Measurements from ENCODE around the gene LRTM2.

LRTM2 gene

DNA sequence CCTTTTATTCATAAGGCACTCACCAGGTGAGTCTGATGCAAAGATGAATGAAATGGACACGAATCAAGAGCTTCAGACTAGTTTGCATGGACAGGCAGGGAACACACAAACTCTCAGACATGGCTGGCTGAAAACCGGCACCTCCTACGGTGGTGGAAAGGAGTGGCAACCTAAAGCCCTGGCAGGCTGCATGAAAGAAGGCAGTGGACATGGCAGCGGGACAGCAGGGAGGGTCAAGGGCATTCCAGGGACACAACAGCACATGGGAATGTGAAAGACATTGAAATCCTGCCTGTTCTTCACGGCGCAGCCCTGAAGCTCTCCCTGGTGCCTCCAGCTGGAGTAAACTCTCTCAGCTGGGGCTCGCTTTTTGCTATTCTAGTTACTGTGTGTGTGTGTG lies 16.6 kb upstream of the LRTM2 start:
- Histone ChIP-seq H3K27ac (replicated peaks) (no peak overlapping the region), H3K27me3 (ENCODE audit: insufficient read depth, poor library complexity, severe bottlenecking) (no peaks in the 10 kb centered on the region), H3K4me3 (replicated peaks; ENCODE audit: insufficient read depth, low read length) (no peak overlapping the region)
- no peak for DNase-seq (ENCODE audit: low read depth in 1 of 2, low spot score in 1 of 2)
- TF ChIP-seq GABPA (IDR thresholded peaks at IDR 0.05; ENCODE audit: low read depth) (no peak), SPI1 (IDR thresholded peaks at IDR 0.05; ENCODE audit: borderline replicate concordance, low read depth) (no peak), REST (IDR thresholded peaks at IDR 0.05; ENCODE audit: insufficient replicate concordance, low read depth) (no peak), POLR2AphosphoS5 (IDR thresholded peaks at IDR 0.05; ENCODE audit: low read depth) (no peak)
- TF ChIP-seq, protein P1, sequence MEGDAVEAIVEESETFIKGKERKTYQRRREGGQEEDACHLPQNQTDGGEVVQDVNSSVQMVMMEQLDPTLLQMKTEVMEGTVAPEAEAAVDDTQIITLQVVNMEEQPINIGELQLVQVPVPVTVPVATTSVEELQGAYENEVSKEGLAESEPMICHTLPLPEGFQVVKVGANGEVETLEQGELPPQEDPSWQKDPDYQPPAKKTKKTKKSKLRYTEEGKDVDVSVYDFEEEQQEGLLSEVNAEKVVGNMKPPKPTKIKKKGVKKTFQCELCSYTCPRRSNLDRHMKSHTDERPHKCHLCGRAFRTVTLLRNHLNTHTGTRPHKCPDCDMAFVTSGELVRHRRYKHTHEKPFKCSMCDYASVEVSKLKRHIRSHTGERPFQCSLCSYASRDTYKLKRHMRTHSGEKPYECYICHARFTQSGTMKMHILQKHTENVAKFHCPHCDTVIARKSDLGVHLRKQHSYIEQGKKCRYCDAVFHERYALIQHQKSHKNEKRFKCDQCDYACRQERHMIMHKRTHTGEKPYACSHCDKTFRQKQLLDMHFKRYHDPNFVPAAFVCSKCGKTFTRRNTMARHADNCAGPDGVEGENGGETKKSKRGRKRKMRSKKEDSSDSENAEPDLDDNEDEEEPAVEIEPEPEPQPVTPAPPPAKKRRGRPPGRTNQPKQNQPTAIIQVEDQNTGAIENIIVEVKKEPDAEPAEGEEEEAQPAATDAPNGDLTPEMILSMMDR (IDR thresholded peaks at IDR 0.05; ENCODE audit: insufficient read depth, low read length): no peak

DNA sequence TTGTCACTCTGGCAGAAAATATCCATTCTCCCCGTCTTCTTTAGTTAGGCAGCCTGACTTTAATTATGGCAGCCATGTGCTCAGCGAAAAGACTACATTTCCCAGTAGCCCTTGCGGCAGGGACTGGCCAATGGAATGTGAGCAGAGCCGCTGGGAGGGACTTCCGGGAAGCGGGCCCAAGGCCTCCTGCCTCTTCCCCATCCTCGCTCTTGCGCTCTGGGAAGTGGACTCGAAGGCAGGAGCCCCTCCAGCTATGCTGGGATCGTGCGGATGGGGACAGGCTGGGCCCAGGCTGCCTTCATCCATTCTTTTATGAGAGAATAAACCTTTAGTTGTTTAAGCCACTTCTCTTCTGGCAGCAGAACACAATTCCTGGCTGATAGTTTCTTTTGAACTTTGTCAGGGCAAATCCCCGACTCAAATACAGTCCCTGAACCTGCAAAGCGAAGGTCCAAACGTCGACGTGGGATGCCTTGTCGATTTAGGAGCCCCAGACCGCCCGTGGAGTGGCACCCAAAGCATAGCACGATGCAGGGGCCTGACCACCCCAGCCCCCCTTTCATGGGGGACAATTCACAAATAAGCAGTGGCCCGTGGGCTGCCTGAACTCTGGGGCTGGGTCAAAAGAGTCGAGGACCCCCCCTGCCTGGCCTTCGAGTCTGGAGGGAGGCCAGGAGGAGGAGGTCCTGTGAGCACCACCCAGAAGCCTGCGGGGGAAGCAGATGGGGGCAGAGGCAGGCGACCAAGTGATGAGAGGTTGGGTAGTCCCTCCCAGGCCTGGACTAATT lies 15.6 kb upstream of the LRTM2 start:
- H3K27ac ChIP-seq (replicated peaks): no peak overlapping the region; the same call in 1 of the 2 replicates
- peak; percentile 18; the same call in 1 of the 2 replicates for TF ChIP-seq SPI1 (IDR thresholded peaks at IDR 0.05; ENCODE audit: borderline replicate concordance, low read depth)
- no peak for TF ChIP-seq REST (IDR thresholded peaks at IDR 0.05; ENCODE audit: insufficient replicate concordance, low read depth)
- TF ChIP-seq POLR2AphosphoS5 (IDR thresholded peaks at IDR 0.05; ENCODE audit: low read depth): peak; percentile 38; the same call in 1 of the 2 replicates
- TF ChIP-seq, protein P1 (IDR thresholded peaks at IDR 0.05; ENCODE audit: insufficient read depth, low read length): no peak
- TF ChIP-seq GABPA (IDR thresholded peaks at IDR 0.05; ENCODE audit: low read depth): peak; percentile 82
- H3K4me3 ChIP-seq (replicated peaks; ENCODE audit: insufficient read depth, low read length): no peak overlapping the region
- DNase-seq (ENCODE audit: low read depth in 1 of 2, low spot score in 1 of 2): peak; percentile 84 to 94
- H3K27me3 ChIP-seq (ENCODE audit: insufficient read depth, poor library complexity, severe bottlenecking): no peaks in the 10 kb centered on the region

DNA sequence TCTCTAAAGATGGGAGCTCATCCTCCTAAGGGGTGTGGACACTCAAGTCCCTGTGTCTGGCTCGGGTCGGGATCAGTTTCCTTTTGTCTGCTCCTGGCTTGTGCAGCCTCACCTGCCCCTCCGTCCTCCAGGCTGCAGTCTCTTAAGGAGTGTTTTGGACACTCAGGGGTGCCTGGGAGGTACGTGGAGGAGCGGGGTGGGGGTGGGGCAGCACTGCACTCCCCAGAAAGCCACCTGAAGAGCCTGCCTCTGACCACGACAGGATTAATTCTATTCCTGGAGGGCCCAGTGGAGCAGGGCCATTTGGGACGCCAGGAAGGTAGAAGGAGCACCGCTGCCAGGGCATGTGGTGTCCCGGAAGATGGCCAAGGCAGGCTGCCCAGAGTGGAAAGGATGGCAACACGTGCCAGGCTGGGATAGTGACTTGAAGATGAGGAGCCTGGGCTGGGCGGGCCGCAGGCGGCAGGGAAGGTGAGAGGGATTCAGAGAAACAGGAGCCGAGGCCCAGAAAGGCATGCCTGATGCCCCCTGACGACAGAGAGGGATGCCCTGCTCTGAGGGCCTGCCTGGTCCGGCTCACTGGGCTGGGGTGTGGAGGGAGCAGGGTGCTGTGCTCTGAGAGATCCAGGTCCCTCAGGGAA lies 14.8 kb upstream of the LRTM2 start:
- TF ChIP-seq GABPA (IDR thresholded peaks at IDR 0.05; ENCODE audit: low read depth): no peak
- TF ChIP-seq SPI1 (IDR thresholded peaks at IDR 0.05; ENCODE audit: borderline replicate concordance, low read depth): no peak
- no peak for TF ChIP-seq REST (IDR thresholded peaks at IDR 0.05; ENCODE audit: insufficient replicate concordance, low read depth)
- TF ChIP-seq, protein P1 (IDR thresholded peaks at IDR 0.05; ENCODE audit: insufficient read depth, low read length): no peak
- TF ChIP-seq POLR2AphosphoS5 (IDR thresholded peaks at IDR 0.05; ENCODE audit: low read depth): no peak
- no peak for DNase-seq (ENCODE audit: low read depth in 1 of 2, low spot score in 1 of 2)
- no peaks in the 10 kb centered on the region for H3K27me3 ChIP-seq (ENCODE audit: insufficient read depth, poor library complexity, severe bottlenecking)
- no peak overlapping the region for H3K4me3 ChIP-seq (replicated peaks; ENCODE audit: insufficient read depth, low read length)
- H3K27ac ChIP-seq (replicated peaks): peak overlapping the region; percentile 13; the same call in 1 of the 2 replicates

Data from HL-60 (cell line).